H1 (cell line): ENCODE measurements around the gene NCOA1. TPM values are rescaled to one million over a fixed set of nuclear protein-coding genes. Genes with fewer than 3 reads are reported as not detected.

Experiments
- CTCF ChIA-PET: fragments of 300-600 bp; sonication (Branson Sonifier 250); formaldehyde crosslinking; loops from one replicate; lab custom pipeline; 2021; ENCODE audit not compliant: partially characterized antibody; lab: Charles Lee
- POLR2A ChIA-PET: fragments of 300-600 bp; sonication (Branson Sonifier 250); formaldehyde crosslinking; loops from one replicate; lab custom pipeline; 2021; ENCODE audit warnings: inconsistent platforms; ENCODE audit not compliant: partially characterized antibody; lab: Charles Lee
- DNase-seq, 2 experiments: peaks; one replicate each; pipeline versions ENCODE4 v3.0.0 to v3.0.0-alpha.2; 2010 to 2022; ENCODE audit warnings: low spot score in 2 of 2, low read depth in 1 of 2, mixed read lengths in 1 of 2
- FAIRE-seq: peaks from 2 replicates; lab custom pipeline; 2011; peaks lifted over from hg19 to GRCh38; lab: Jason Lieb, UNC
- H2AFZ ChIP-seq: 2 replicates; pipeline ENCODE4 v1.8.1; 2012; ENCODE audit warnings: low read length, inconsistent platforms
- H2AK5ac ChIP-seq: 2 replicates; pipeline ENCODE4 v1.6.1; 2013; ENCODE audit warnings: low read depth, low read length
- H2BK120ac ChIP-seq: replicated peaks from 2 replicates; pipeline ENCODE3; 2013; ENCODE audit warnings: low read depth, low read length, inconsistent platforms
- H2BK12ac ChIP-seq: 2 replicates; pipeline ENCODE4 v1.6.1; 2013; ENCODE audit warnings: low read depth, low read length
- H2BK15ac ChIP-seq: 2 replicates; pipeline ENCODE4 v1.6.1; 2013; ENCODE audit warnings: low read length
- H2BK20ac ChIP-seq: 2 replicates; pipeline ENCODE4 v1.6.1; 2013; ENCODE audit warnings: low read length
- H2BK5ac ChIP-seq: 2 replicates; pipeline ENCODE4 v1.6.1; 2013; ENCODE audit warnings: low read depth, low read length
- H3K14ac ChIP-seq: 2 replicates; pipeline ENCODE4 v1.6.1; 2013; ENCODE audit warnings: inconsistent platforms; ENCODE audit not compliant: insufficient read length
- H3K18ac ChIP-seq: 2 replicates; pipeline ENCODE4 v1.6.1; 2013; ENCODE audit warnings: low read length; ENCODE audit errors: extremely low read depth
- H3K23ac ChIP-seq: 2 replicates; pipeline ENCODE4 v1.6.1; 2013; ENCODE audit warnings: inconsistent platforms; ENCODE audit not compliant: insufficient read length
- H3K23me2 ChIP-seq: 2 replicates; pipeline ENCODE4 v1.6.1; 2013; ENCODE audit warnings: low read depth, low read length
- H3K27ac ChIP-seq: 2 replicates; pipeline ENCODE4 v1.6.1; 2011; ENCODE audit warnings: low read depth, low read length, inconsistent platforms
- H3K27me3 ChIP-seq, 4 experiments: replicated peaks in 1 of 4; 1 replicate in 1 of 4; 2 replicates in 3 of 4; pipeline versions ENCODE4 v1.6.1 to v1.8.1; 2011 to 2013; ENCODE audit warnings: low read length in 3 of 4, mild to moderate bottlenecking in 3 of 4, inconsistent platforms in 2 of 4, mixed read lengths in 2 of 4, moderate library complexity in 1 of 4; ENCODE audit not compliant: control insufficient read depth in 3 of 4, insufficient read depth in 3 of 4; ENCODE audit errors: extremely low read depth in 1 of 4
- H3K36me3 ChIP-seq, 4 experiments: 2 replicates each; pipeline versions ENCODE4 v1.6.1 to v1.8.1; 2011 to 2013; ENCODE audit warnings: mild to moderate bottlenecking in 4 of 4, low read length in 3 of 4, moderate library complexity in 2 of 4, control low read depth in 1 of 4, inconsistent platforms in 1 of 4; ENCODE audit not compliant: insufficient read depth in 4 of 4, control insufficient read depth in 2 of 4
- H3K4ac ChIP-seq: replicated peaks from 2 replicates; pipeline ENCODE3; 2013; ENCODE audit warnings: low read length, low read depth, mixed read lengths, inconsistent platforms; ENCODE audit not compliant: insufficient read length
- H3K4me1 ChIP-seq, 4 experiments: replicated peaks in 1 of 4; 1 replicate in 1 of 4; 2 replicates in 3 of 4; pipeline versions ENCODE4 v1.6.1 to v1.8.1; 2011 to 2013; ENCODE audit warnings: low read length in 3 of 4, inconsistent platforms in 2 of 4, mixed read lengths in 1 of 4; ENCODE audit not compliant: insufficient read depth in 4 of 4, control insufficient read depth in 3 of 4
- H3K4me2 ChIP-seq, 2 experiments: 2 replicates each; pipeline versions ENCODE4 v1.6.1 to v1.8.1; 2011 to 2013; ENCODE audit warnings: low read depth in 2 of 2, low read length in 2 of 2, control low read depth in 1 of 2, inconsistent platforms in 1 of 2, mild to moderate bottlenecking in 1 of 2; ENCODE audit not compliant: insufficient read depth in 1 of 2
- H3K4me3 ChIP-seq, 4 experiments: fragments of 200-600, 300-600 bp in 1 of 4; sonication (generic), shearing (Covaris generic), sonication (Bioruptor Twin) in 1 of 4; 2 replicates each; pipeline versions ENCODE4 v1.5.1 to v1.8.1; 2011 to 2016; ENCODE audit warnings: low read length in 4 of 4, low read depth in 3 of 4, control low read depth in 2 of 4, inconsistent platforms in 2 of 4, mild to moderate bottlenecking in 2 of 4, mixed read lengths in 1 of 4, moderate library complexity in 1 of 4; ENCODE audit not compliant: insufficient read depth in 2 of 4; ENCODE audit errors: extremely low read depth in 1 of 4
- H3K56ac ChIP-seq: replicated peaks from 2 replicates; pipeline ENCODE3; 2013; ENCODE audit warnings: low read depth, mild to moderate bottlenecking, mixed read lengths, low read length, inconsistent platforms; ENCODE audit not compliant: insufficient read length
- H3K79me1 ChIP-seq: 2 replicates; pipeline ENCODE4 v1.6.1; 2013; ENCODE audit warnings: low read depth, low read length, control low read depth
- H3K79me2 ChIP-seq, 2 experiments: 2 replicates each; pipeline versions ENCODE4 v1.6.1 to v1.8.1; 2012 to 2013; ENCODE audit warnings: low read length in 2 of 2, mild to moderate bottlenecking in 2 of 2, inconsistent platforms in 1 of 2; ENCODE audit not compliant: insufficient read depth in 2 of 2, control insufficient read depth in 1 of 2
- H3K9ac ChIP-seq, 4 experiments: replicated peaks in 1 of 4; 1 replicate in 1 of 4; 2 replicates in 3 of 4; pipeline versions ENCODE4 v1.6.1 to v1.8.1; 2011 to 2013; ENCODE audit warnings: low read depth in 3 of 4, low read length in 3 of 4, control low read depth in 2 of 4, mild to moderate bottlenecking in 2 of 4, moderate library complexity in 2 of 4, inconsistent platforms in 1 of 4; ENCODE audit errors: extremely low read depth in 1 of 4
- H3K9me3 ChIP-seq, 2 experiments: 2 replicates each; pipeline versions ENCODE4 v1.6.1 to v1.8.1; 2012 to 2013; ENCODE audit warnings: mild to moderate bottlenecking in 2 of 2, moderate library complexity in 2 of 2, control low read depth in 1 of 2, inconsistent platforms in 1 of 2, low read depth in 1 of 2, low read length in 1 of 2, mixed read lengths in 1 of 2; ENCODE audit not compliant: insufficient read depth in 2 of 2
- H4K20me1 ChIP-seq, 2 experiments: replicated peaks in 1 of 2; 2 replicates each; pipeline versions ENCODE3 to v1.8.1; 2011 to 2013; ENCODE audit warnings: inconsistent platforms in 2 of 2, low read length in 2 of 2, mild to moderate bottlenecking in 1 of 2; ENCODE audit not compliant: insufficient read depth in 2 of 2, control insufficient read depth in 1 of 2
- H4K5ac ChIP-seq: 2 replicates; pipeline ENCODE4 v1.6.1; 2013; ENCODE audit warnings: low read length, low read depth, mixed read lengths, inconsistent platforms; ENCODE audit not compliant: insufficient read length
- H4K8ac ChIP-seq: 2 replicates; pipeline ENCODE4 v1.8.0; 2013; ENCODE audit warnings: mild to moderate bottlenecking, moderate library complexity, low read length, inconsistent platforms; ENCODE audit not compliant: insufficient read depth; ENCODE audit errors: extremely low read depth
- H4K91ac ChIP-seq: replicated peaks from 2 replicates; pipeline ENCODE3; 2013; ENCODE audit warnings: low read length, mixed read lengths, inconsistent platforms; ENCODE audit not compliant: insufficient read length
- CHD2 ChIP-seq: IDR thresholded peaks from 2 replicates; pipeline ENCODE4 v1.6.1; 2012; ENCODE audit warnings: low read length, improper control_type of control experiment
- CTBP2 ChIP-seq: IDR thresholded peaks from 2 replicates; pipeline ENCODE4 v1.7.0; 2011; ENCODE audit warnings: borderline replicate concordance, mild to moderate bottlenecking, moderate library complexity, mixed read lengths, low read length; ENCODE audit not compliant: insufficient read depth, insufficient read length
- EGR1 ChIP-seq: IDR thresholded peaks from 2 replicates; pipeline ENCODE4 v1.6.1; 2011; ENCODE audit warnings: low read depth, low read length, borderline replicate concordance
- GTF2F1 ChIP-seq: IDR thresholded peaks from 2 replicates; pipeline ENCODE4 v1.6.1; 2012; ENCODE audit warnings: low read depth, low read length, improper control_type of control experiment, borderline replicate concordance
- MAFK ChIP-seq: IDR thresholded peaks from 2 replicates; pipeline ENCODE4 v1.6.1; 2012; ENCODE audit warnings: low read depth, mild to moderate bottlenecking, improper control_type of control experiment, low read length
- POLR2A ChIP-seq, 2 experiments: IDR thresholded peaks; 1 replicate in 1 of 2; 2 replicates in 1 of 2; pipeline ENCODE4 v1.6.1; 2011; ENCODE audit warnings: low read depth in 2 of 2, low read length in 2 of 2, mild to moderate bottlenecking in 2 of 2; ENCODE audit errors: control extremely low read depth in 1 of 2
- POLR2AphosphoS5 ChIP-seq: IDR thresholded peaks from 2 replicates; pipeline ENCODE4 v1.6.1; 2011; ENCODE audit warnings: low read depth, low read length
- RBBP5 ChIP-seq: IDR thresholded peaks from 2 replicates; pipeline ENCODE4 v1.7.1; 2012; ENCODE audit warnings: low read depth, mild to moderate bottlenecking, inconsistent platforms, low read length, moderate library complexity, borderline replicate concordance
- RNF2 ChIP-seq: fragments of 200-900, 300-1000 bp; sonication (generic); IDR thresholded peaks from 2 replicates; pipeline ENCODE4 v1.7.1; 2016; ENCODE audit warnings: borderline replicate concordance, low read depth, mild to moderate bottlenecking, antibody characterized with exemption, low read length; ENCODE audit not compliant: poor library complexity, severe bottlenecking; ENCODE audit errors: missing control alignments
- RXRA ChIP-seq: IDR thresholded peaks from 2 replicates; pipeline ENCODE4 v1.6.1; 2011; ENCODE audit warnings: low read depth, mild to moderate bottlenecking, low read length, moderate library complexity; ENCODE audit not compliant: insufficient read depth
- SP4 ChIP-seq: IDR thresholded peaks from 2 replicates; pipeline ENCODE4 v1.6.1; 2012; ENCODE audit warnings: low read length, inconsistent platforms
- TBP ChIP-seq: IDR thresholded peaks from 2 replicates; pipeline ENCODE4 v1.6.1; 2011; ENCODE audit warnings: low read depth, low read length, improper control_type of control experiment
- WGBS, 2 experiments: shearing (Covaris generic) in 1 of 2; methylation state at CpG; one replicate each; pipeline versions ENCODE4 v1.1.6 to v1.1.7; 2013 to 2015; ENCODE audit warnings: low lambda C conversion rate in 2 of 2, mixed read lengths in 2 of 2, inconsistent platforms in 1 of 2, low coverage in 1 of 2, missing lambda C conversion rate in 1 of 2; ENCODE audit not compliant: insufficient replicate concordance in 2 of 2, insufficient coverage in 1 of 2, insufficient read length in 1 of 2; ENCODE audit errors: extremely low coverage in 1 of 2, missing lambda C conversion rate in 1 of 2; 5-methylcytosine and 5-hydroxymethylcytosine counted together
- polyA plus RNA-seq, 7 experiments: library from polyadenylated mRNA; depleted of rRNA in 3 of 7; stranded (reverse) in 5 of 7; unstranded in 2 of 7; fragments of >200 nt in 5 of 7; fragments of 200-250 nt in 2 of 7; gene quantifications; 1 replicate in 5 of 7; 2 replicates in 1 of 7; 4 replicates in 1 of 7; pipeline versions ENCODE4 v1.2.1 to v1.2.3, GENCODE V29; 2011 to 2013; ENCODE audit warnings: missing spikeins in 2 of 7, mixed read lengths in 2 of 7
- total RNA-seq: library from RNA; stranded (reverse); fragmentation: NEBNext Ultra II Directional; extraction: Animal tissue kit (Norgen Biotek cat#: 25700); gene quantifications from 2 replicates; pipeline ENCODE4 v1.2.1, GENCODE V29; 2021
- TF ChIP-seq, protein P1 (sequence below): IDR thresholded peaks from 2 replicates; pipeline ENCODE4 v1.6.1; 2012; ENCODE audit warnings: inconsistent platforms

Gene NCOA1
- total and polyA plus RNA-seq, 2 of the 8 experiments (the other 6 are each of a cell fraction or from before 2014, with no cell fraction given): 12.8 to 17.9 TPM

DNA sequence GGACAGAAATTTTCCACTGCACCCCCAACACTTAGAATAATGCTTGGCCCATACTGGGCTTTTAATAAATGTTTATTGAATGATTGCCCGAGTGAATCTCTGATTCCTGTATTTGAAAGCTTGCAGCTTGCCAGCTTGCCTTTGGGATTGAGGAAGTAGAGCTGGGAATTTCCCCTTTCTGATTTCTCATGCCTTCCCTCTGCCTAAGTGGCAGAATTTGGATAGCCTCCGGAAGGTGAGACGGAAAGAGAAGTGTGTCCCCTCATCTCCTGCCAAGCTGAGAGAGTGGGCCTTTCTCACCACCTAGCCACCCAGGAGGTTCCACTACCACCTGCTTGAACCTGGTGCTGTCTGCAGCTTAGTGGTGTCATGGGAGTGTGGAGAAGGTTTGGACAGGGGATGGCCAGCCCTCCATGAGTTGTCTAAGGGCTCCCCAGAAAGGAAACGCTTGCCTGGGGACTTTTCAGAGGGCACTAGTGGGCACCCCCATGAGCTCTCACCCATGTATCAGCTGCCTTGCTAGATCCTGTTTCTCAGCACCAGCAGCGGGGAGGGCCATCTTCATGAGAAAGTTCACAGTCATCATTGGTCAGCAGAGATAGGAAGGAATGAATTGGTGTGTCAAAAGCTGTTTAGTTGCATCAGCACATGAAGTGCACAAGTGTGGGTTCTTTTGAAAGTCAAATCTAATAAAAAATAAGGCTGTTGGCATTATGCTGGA lies 8.6 kb upstream of the NCOA1 start:
- Histone ChIP-seq H2BK15ac (no peak overlapping the region), H3K4me1 (no peaks in the 10 kb centered on the region; a peak in 2 of 7 replicates), H3K56ac (no peak overlapping the region), H3K4me2 (no peak overlapping the region), H2AFZ (no peak overlapping the region), H4K5ac (no peak overlapping the region), H3K27ac (no peak overlapping the region), H4K20me1 (no peaks in the 10 kb centered on the region), H2BK120ac (no peak overlapping the region), H3K9me3 (peaks cover 3 to 5% of the 10 kb centered on the region in 2 experiments; a peak in 2 of 4 replicates), H4K91ac (no peak overlapping the region), H2AK5ac (no peak overlapping the region), H3K27me3 (no peaks in the 10 kb centered on the region), H3K36me3 (no peaks in the 10 kb centered on the region), H3K23ac (no peak overlapping the region), H3K14ac (no peak overlapping the region), H2BK20ac (no peak overlapping the region), H3K79me2 (no peaks in the 10 kb centered on the region), H2BK12ac (no peak overlapping the region), H3K4me3 (no peak overlapping the region), H2BK5ac (no peak overlapping the region), H4K8ac (no peak overlapping the region), H3K9ac (no peak overlapping the region), H3K4ac (no peak overlapping the region), H3K18ac (no peak overlapping the region), H3K23me2 (no peaks in the 10 kb centered on the region), H3K79me1 (no peaks in the 10 kb centered on the region)
- WGBS, 2 experiments: 82% methylated on average over 4 of the region's 5 CpGs; no CpG with 5 or more reads in 1 of the 2 experiments
- no peak for FAIRE-seq
- ChIA-PET POLR2A (no interaction called here), CTCF (interaction anchor here (0.6 to 2.2 kb wide), 4 partner anchors 11 to 72 kb away, joined by 3 to 5 read pairs (median 4); no protein-coding TSS in a partner anchor)
- DNase-seq: no peak
- TF ChIP-seq POLR2A (IDR thresholded peaks at IDR 0.05; ENCODE audit: control extremely low read depth in 1 of 2, low read depth in 2 of 2, low read length in 2 of 2) (no peak), RNF2 (no peak), GTF2F1 (no peak), RXRA (no peak), EGR1 (no peak), CHD2 (no peak), RBBP5 (no peak), CTBP2 (no peak), SP4 (no peak), MAFK (no peak), POLR2AphosphoS5 (no peak), TBP (no peak)
- TF ChIP-seq, protein P1, sequence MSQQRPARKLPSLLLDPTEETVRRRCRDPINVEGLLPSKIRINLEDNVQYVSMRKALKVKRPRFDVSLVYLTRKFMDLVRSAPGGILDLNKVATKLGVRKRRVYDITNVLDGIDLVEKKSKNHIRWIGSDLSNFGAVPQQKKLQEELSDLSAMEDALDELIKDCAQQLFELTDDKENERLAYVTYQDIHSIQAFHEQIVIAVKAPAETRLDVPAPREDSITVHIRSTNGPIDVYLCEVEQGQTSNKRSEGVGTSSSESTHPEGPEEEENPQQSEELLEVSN: no peak
